GM18526 (cell line): Measurements from ENCODE around the gene MROH9.

Source experiments
- POLR2A ChIP-seq: IDR thresholded peaks from 3 replicates; pipeline ENCODE4 v1.6.1; 2011; ENCODE audit not compliant: insufficient read length; ENCODE audit errors: extremely low read depth

The MROH9 gene

GRCh38 chr1:171038284-171038683 lies 103.0 kb downstream of the MROH9 start:
- no peak for TF ChIP-seq POLR2A

- TF ChIP-seq POLR2A: no peak
Measured at GRCh38 chr1:171048014-171048413, 112.7 kb downstream of the MROH9 start.

DNA sequence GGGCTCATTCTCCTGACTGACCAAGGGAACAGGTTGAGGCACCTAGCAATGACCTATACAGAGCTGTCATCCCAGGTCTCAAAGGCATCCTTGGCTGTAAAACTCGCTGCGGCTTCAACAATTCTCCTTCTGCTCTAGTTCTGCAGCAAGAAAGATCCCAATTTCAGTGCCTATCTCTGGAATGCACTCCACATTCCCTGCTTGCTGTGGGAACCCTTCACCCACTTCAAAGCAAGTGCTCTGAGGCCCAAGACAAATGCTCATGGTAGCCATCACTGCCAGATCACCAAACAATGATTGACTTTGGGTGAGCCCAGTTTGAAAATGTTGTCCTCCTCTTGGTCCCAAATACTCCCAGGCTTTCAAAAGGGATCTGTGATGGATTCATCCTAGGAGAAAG lies 117.6 kb downstream of the MROH9 start:
- no peak for TF ChIP-seq POLR2A

DNA sequence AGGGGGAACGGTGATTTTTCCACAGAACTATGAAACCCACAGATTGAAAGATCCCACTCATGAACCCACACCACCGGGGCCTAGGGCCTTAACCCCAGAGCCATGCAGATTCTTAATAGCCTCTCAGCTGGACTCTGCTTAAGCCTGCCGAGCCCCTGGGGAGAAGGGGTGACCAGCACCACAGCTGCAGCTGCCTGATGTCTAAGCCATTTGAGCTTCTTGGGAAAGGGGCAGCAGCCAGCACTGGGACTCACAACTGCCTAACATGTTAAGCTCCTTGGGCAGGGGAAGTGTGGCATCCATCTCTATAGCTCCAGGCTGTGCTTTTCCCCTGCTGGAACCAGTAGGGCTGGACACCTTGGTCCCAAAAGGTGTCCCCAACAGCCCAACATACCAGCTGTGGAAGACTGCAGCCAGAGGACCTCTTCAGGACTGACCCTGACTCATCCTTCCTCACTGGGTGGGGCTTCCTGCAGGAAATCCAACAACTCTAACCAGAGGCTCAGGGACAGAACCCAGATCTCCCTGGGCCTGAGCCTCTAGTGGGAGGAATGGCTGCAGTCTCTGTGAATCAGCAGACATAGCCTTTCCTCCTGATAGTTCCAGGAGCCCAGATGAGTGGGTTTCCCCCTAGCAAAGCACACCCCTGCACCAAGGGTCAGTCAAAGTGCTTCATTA lies 120.8 kb downstream of the MROH9 start:
- no peak for TF ChIP-seq POLR2A

DNA sequence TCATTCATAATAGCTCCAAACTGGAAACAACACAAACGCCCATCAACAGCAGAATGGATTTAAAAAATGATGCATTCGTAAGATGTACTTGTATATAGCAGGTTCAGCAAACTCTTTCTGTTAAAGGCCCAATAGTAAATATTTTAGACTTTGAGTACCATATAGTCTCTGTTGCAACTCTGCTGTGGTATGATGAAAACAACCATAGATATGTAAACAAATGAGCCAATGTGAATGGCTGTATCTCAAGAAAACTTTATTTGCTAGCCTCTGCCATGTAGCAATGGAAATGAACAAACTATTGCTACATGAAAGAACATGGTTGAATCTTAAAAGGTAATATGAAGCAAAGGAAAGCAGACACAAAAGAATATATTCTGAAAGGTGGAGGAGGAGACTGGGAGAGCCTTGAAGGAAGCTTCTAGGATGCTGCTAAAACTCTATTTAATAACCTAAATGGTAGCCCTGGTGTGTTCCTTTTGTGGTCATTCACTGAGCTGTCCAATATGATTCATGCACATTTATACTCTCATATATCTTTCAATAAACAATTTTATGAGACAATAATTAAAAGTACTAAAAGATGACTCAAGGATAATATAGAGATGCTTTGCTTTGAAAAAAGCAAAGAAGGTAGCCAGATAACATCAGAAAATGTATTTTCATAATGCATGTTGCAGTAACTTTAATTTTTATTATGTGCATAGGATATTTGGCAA lies 126.2 kb downstream of the MROH9 start:
- no peak for TF ChIP-seq POLR2A

GRCh38 chr1:171062902-171063301 lies 127.6 kb downstream of the MROH9 start:
- no peak for TF ChIP-seq POLR2A

- TF ChIP-seq POLR2A: no peak
Measured at GRCh38 chr1:171075041-171075440, 139.7 kb downstream of the MROH9 start.

DNA sequence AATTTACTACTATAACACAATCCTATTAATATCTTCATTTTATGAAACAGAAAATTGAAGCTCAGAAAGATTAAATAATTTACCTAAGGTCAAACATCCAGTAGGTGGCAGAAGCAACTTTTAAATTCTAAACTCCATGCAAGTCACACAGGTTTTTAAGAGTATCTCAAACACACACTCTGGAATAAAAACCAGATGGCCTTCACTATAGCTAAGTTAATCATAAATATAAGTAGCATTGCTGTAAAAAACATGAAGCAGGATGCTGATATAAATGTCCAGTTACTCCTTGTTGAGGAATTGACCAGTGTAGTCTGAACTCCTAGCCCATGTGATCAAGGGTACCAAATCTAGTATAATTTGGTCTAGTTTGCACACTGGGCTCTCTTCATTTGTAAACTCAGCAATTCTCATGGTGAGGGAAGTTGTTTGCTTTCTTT lies 146.0 kb downstream of the MROH9 start:
- no peak for TF ChIP-seq POLR2A

GRCh38 chr1:171081763-171082201 lies 146.4 kb downstream of the MROH9 start:
- no peak for TF ChIP-seq POLR2A

DNA sequence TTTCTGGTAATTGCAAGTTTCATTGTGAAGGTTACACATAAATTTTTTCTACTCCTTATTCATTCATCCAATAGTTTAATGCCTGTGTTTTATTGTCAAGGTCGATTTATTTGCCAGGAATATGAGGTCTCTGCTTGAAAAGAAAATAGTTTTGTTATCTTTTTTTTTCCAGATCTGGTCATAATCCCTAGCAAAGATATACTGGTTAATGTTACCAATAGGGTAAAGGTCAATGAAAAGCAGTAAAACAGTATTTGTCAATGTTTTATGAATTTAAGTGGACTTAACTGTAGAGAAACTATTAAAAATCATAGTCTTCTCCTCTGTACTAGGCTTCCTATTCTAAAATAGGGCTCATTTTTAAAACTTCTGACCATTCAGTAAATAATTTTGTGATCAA lies 147.3 kb downstream of the MROH9 start:
- TF ChIP-seq POLR2A: no peak

DNA sequence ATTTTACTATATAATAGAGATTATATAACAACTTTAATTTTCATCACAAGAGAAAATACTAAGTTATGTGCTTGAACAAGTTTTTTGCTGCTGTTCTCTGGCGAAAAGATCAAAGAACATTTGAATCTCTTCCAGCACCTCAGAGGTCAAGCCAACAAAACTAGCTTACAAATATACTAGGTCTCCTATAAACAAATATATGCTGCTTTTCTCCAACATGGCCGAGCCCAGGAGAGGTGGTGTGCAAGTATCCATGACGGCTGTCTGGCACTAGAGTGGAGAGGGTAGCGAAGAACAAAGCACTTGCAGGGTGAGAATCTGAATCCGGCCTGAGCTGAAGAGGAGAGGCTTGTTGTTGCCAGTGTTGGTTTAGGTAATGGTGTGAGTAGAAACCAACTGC lies 147.9 kb downstream of the MROH9 start:
- no peak for TF ChIP-seq POLR2A

GRCh38 chr1:171084091-171084490 lies 148.8 kb downstream of the MROH9 start:
- no peak for TF ChIP-seq POLR2A

DNA sequence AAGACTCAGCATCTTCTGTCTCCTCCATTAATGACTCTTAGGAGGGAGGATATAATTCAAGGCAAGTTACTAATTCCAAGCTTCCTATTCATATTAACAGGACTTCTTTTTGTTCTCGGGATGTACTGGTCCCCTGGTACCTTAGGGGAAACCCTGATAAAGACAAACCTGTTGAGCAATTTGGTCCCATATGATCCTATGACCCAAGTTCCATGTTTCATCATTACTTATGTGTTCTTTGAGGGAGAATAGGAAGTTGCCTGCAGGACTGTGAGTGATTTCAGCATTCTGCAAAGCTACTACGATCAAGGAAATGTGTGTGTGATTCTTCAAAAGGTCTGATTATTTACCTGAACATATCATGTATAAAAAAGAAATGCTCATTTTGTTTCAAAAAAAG lies 149.5 kb downstream of the MROH9 start:
- no peak for TF ChIP-seq POLR2A

- TF ChIP-seq POLR2A: no peak
Measured at GRCh38 chr1:171087896-171088295, 152.6 kb downstream of the MROH9 start.

- no peak for TF ChIP-seq POLR2A
Measured at GRCh38 chr1:171090604-171091003, 155.3 kb downstream of the MROH9 start, which contains the start of gene FMO3. FMO3 (plus strand) TSS chr1:171090905; CDS start chr1:171092659, 1,754 bp downstream.

DNA sequence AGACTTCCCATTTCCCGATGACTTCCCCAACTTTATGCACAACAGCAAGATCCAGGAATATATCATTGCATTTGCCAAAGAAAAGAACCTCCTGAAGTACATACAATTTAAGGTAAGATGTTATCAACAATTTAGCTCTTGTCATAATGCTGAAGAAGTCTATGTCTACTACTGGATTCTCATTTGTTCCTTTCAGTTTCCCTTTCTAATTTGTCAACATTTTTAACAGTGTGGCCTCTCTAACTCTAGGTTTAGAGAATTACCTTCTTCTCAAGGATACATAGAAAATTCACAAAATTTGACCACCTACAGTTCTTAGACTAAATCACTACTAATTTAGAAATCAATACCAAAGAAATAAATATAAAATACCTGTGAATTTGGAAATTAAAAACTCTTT lies 168.5 kb downstream of the MROH9 start:
- TF ChIP-seq POLR2A: no peak

GRCh38 chr1:171107262-171107940 lies 172.1 kb downstream of the MROH9 start:
- no peak for TF ChIP-seq POLR2A

DNA sequence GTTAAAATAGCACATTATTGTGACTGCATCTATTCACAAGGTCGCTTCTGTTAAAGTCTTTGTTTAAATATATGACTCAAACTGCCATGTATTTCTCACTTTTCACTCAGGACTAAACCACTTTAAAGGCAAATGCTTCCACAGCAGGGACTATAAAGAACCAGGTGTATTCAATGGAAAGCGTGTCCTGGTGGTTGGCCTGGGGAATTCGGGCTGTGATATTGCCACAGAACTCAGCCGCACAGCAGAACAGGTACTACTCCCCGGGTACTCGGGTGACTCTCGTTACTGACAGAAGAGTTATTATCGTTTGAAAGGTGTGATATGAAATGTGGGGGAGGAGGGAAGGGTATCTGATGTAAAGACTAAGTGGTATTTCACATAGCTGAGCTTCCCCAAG lies 172.6 kb downstream of the MROH9 start:
- TF ChIP-seq POLR2A: no peak
